CD4-positive, alpha-beta T cell treated with Interleukin-21 for 1 hour (primary cell): ENCODE measurements around the gene GNG7.
"Not testable (repeated sequence)": the region's sequence is repeated elsewhere in the genome, so short reads cannot be mapped to it uniquely, and the experiment has no call there.

Source experiments
- DNase-seq: peaks from one replicate; pipeline ENCODE4 v3.0.0-alpha.2; 2020

Gene GNG7

DNA sequence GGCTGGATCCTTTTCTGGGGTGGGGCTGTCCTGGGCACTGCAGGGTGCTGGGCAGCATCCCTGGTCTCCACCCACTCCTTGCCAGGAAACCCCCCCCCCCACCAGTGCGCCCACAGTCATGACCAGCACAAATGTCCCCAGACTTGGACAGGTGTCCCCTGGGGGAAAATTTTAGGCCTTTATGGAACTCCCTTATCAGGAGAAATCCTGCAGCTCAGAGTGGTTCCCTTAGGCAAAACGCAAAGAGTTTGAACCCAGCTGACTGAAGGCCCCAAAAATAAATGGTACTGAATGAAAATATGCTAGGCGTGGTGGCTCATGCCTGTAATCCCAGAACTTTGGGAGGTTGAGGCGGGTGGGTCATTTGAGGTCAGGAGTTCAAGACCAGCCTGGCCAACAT, 174.8 kb downstream of the GNG7 start:
- DNase-seq: no peak

DNA sequence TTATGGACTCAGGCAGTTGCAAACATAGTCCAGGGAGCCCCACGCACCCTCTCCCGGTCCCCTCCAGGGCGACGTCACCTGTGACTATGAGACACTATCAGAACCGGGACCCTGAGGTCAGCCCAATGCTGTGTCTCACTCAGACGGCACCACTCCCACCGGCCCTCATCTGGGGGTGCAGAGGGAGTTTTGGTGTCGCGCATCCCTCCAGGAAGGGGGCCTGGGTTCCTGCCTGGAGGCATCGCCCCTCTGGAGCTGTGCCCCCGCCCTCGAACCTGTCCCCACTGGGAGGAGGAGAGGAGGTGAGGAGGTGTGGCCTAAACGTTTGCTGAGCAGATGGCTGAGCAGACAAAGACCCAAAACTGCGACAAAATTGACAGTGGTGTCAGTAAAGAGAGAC, 175.3 kb downstream of the GNG7 start:
- DNase-seq: no peak

GRCh38 chr19:2524840-2525723, 177.4 kb downstream of the GNG7 start:
- DNase-seq: no peak

DNA sequence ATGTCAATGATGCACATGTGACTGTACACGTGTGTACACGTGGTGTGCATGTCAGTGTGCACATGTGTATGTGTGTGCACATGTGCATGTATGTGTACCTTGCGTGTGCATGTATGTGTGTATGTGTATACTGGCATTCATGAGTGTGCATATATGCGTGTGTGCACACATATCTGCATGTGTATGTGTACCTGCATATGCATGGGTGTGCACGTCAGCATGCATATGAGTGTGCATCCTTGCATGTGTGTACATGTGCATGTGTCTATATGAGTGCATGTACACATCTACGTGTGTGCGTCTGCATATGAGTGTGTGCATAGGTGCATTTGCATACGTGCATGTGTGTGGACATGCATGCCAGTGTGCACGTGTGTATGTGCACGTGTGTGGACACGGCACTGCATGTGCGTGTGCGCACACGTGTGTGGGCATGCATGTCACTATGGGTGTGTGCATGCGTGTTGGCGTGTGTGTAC, 178.1 kb downstream of the GNG7 start:
- DNase-seq: no peak

DNA sequence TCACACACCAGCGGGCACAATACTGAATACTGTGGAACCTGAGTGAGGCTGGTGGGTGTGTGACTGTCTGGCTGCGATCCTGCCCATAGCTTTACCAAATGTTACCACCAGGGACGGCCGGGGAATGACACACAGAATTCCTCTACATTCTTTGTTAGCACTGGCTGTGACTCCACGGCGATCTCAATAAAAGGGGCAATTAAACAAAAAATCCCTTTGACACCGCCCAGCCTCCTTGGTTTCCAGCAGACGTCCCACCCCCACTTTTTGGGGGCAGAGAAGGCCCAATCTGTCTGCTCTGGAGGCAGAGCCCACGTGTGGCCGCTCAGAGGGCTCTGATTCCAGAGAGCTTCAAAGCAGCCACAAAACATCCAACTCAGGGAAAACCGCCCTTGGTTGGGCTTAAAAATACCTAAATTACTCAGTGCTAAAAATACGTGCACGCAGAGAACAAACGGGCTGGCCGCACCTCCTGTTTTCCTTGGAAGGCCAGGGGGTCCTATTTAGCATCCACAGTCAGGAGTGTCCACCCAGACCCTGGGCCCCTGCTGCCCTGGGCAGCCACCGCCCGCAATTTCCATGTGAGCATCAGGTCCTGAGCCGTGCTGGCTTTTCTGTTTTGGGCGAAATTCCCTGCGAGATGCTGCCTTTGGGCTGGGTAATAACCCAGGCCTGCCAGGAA, 178.7 kb downstream of the GNG7 start:
- no peak for DNase-seq

GRCh38 chr19:2519482-2519881, 183.0 kb downstream of the GNG7 start:
- DNase-seq: no peak

- DNase-seq: not testable (repeated sequence)
Observed at GRCh38 chr19:2518856-2519255, 183.6 kb downstream of the GNG7 start.

GRCh38 chr19:2517881-2518601, 184.5 kb downstream of the GNG7 start:
- DNase-seq: no peak

- no peak for DNase-seq
Observed at GRCh38 chr19:2516727-2517126, 185.8 kb downstream of the GNG7 start.

- no peak for DNase-seq
Observed at GRCh38 chr19:2514981-2515518, 187.4 kb downstream of the GNG7 start.

GRCh38 chr19:2512523-2513431, 189.7 kb downstream of the GNG7 start:
- DNase-seq: no peak

DNA sequence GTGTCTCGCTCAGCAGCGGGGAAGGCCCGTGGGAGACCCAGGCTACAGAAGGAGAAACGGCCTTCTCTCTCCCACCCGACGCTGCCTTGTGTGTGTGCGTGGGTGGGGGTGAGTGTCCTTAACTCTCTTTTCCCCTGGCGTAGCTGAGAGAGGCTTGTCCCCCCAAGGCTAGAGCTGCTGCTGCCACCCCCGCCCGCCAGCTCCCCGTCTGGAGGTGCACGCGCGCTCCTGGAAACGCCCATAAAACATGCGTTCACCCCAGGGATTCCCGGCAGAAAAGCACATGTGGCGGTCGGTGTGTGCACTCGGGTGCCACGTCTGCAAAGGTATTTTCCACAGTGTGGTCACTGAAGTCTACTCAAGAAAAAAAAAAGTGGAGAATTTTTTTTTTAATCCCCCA, 190.5 kb downstream of the GNG7 start:
- no peak for DNase-seq

DNA sequence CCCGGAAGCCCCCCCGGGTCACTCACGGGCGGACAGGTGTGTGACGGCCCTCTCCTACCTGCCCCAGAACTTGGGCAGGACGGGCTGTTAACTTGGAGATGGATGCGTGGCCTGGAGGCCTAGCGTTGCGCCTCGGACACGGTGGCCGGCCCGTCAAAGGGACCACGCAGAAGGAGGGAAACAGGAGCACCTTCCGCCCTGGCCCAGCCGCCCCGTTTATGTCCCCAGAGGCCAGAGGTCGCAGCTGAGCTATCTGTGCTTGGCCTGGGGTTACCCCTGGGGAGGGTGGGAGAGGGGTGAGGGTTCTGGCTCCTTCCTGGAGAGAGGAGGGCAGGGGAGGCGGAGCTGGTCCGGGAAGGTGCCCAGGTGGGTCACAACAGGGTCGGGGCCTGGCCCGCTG, 190.9 kb downstream of the GNG7 start:
- DNase-seq: no peak

GRCh38 chr19:2509096-2509495, 193.4 kb downstream of the GNG7 start:
- no peak for DNase-seq

DNA sequence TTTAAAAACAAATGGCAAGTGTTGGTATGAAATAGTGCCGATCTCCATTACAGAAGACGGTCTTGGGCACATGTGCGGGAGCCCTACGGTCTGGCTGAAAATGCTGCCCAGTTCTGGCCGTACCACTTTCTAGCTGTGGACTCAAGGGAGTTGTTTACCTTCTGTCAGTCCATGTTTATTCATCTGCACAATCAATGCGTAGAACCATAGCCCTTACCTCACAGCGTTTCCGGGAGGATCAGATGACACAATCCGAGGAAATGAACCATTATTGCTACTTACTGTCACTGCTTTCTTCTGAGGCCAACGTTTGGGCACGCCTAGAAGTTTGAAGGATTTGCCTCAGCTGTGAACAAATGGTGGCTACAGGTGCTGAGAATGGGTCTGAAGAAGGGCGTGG, 195.4 kb downstream of the GNG7 start:
- peak; percentile 65 for DNase-seq

- DNase-seq: not testable (repeated sequence)
Observed at GRCh38 chr19:2506656-2507055, 195.8 kb downstream of the GNG7 start.

GRCh38 chr19:2503521-2504109, 198.9 kb downstream of the GNG7 start:
- peak; percentile 77 for DNase-seq

- no peak for DNase-seq
Observed at GRCh38 chr19:2500841-2501261, 201.6 kb downstream of the GNG7 start.

GRCh38 chr19:2500156-2500555, 202.3 kb downstream of the GNG7 start:
- no peak for DNase-seq

DNA sequence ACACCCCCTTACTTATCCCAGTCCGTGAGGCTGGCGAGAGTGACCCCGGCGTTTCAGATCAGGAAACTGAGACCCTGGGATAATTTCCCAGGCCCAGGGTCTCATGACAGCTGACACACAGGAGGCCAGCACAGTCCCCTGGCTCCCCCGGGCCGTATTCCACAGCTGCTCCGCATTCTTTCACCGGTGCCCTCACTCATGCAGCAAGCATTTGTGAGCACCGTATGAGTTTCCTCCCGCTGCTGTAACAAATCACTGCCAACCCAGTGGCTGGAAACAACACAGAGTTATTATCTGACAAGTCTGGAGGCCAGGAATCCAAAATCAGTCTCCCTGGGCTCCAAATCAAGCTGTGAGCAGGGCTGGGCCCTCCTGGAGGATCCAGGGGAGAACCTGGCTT, 205.3 kb downstream of the GNG7 start:
- no peak for DNase-seq

- no peak for DNase-seq
Observed at GRCh38 chr19:2495651-2496316, 206.7 kb downstream of the GNG7 start.
